A673 (cell line): Measurements from ENCODE around the gene SNTG2. TPM values are rescaled to one million over a fixed set of nuclear protein-coding genes. Genes with fewer than 3 reads are reported as not detected.
"Not testable (repeated sequence)": the region's sequence is repeated elsewhere in the genome, so short reads cannot be mapped to it uniquely, and the experiment has no call there.

ENCODE experiments used
- BruUV-seq: library from RNA; stranded (reverse); fragments of 400-500 nt; replicated peaks from 2 replicates; lab custom pipeline; 2021; lab: Mats Ljungman, UMichigan
- CTCF ChIA-PET: fragments of 300-600 bp; sonication (Branson Sonifier 250); formaldehyde crosslinking; loops from one replicate; lab custom pipeline; 2022; ENCODE audit warnings: antibody characterized with exemption; lab: Charles Lee
- POLR2A ChIA-PET: fragments of 300-600 bp; sonication (Branson Sonifier 250); formaldehyde crosslinking; loops from one replicate; lab custom pipeline; 2022; ENCODE audit warnings: antibody characterized with exemption; ENCODE audit not compliant: low non-redundant PET; lab: Charles Lee
- DNase-seq: peaks from one replicate; pipeline ENCODE4 v3.0.0-alpha.2; 2015; ENCODE audit warnings: low spot score
- H3K27ac ChIP-seq: fragments of 200-600 bp; sonication (generic); 2 replicates; pipeline ENCODE4 v1.5.1; 2016; ENCODE audit warnings: mixed run types, low read depth, mild to moderate bottlenecking, mixed read lengths, antibody characterized with exemption, low read length; ENCODE audit not compliant: poor library complexity, severe bottlenecking
- H3K27me3 ChIP-seq: fragments of 200-600 bp; sonication (generic); replicated peaks from 2 replicates; pipeline ENCODE4 v1.6.1; 2017; ENCODE audit warnings: mixed run types, low read depth, mild to moderate bottlenecking, mixed read lengths, antibody characterized with exemption, low read length; ENCODE audit not compliant: insufficient read depth, poor library complexity
- H3K36me3 ChIP-seq: fragments of 200-600 bp; sonication (generic); 2 replicates; pipeline ENCODE4 v1.6.1; 2016; ENCODE audit warnings: mixed run types, mild to moderate bottlenecking, mixed read lengths, antibody characterized with exemption, low read length; ENCODE audit not compliant: insufficient read depth, poor library complexity, severe bottlenecking
- H3K4me1 ChIP-seq: fragments of 200-600 bp; sonication (generic); 2 replicates; pipeline ENCODE4 v1.6.1; 2017; ENCODE audit warnings: mixed run types, mild to moderate bottlenecking, mixed read lengths, antibody characterized with exemption, low read length; ENCODE audit not compliant: insufficient read depth, poor library complexity, severe bottlenecking
- H3K4me3 ChIP-seq: fragments of 200-600 bp; sonication (generic); 2 replicates; pipeline ENCODE4 v1.5.1; 2016; ENCODE audit warnings: low read depth, mixed run types, mild to moderate bottlenecking, mixed read lengths, low read length; ENCODE audit not compliant: poor library complexity, severe bottlenecking
- H3K9me3 ChIP-seq: fragments of 200-600 bp; sonication (generic); 2 replicates; pipeline ENCODE4 v1.6.1; 2016; ENCODE audit warnings: mixed run types, low read depth, mild to moderate bottlenecking, mixed read lengths, antibody characterized with exemption, low read length; ENCODE audit not compliant: poor library complexity, severe bottlenecking
- CTCF ChIP-seq: fragments of 300-800, 200-600 bp; sonication (generic); conservative IDR thresholded peaks from 2 replicates; pipeline ENCODE4 v1.5.1; 2017; ENCODE audit warnings: low read depth, mild to moderate bottlenecking, antibody characterized with exemption, low read length, moderate library complexity, mixed read lengths
- EZH2 ChIP-seq: fragments of 200-600 bp; sonication (generic); IDR thresholded peaks from 2 replicates; pipeline ENCODE4 v1.6.1; 2017; ENCODE audit warnings: borderline replicate concordance, low read depth, mild to moderate bottlenecking, mixed read lengths, antibody characterized with exemption, low read length; ENCODE audit not compliant: poor library complexity, severe bottlenecking
- intact Hi-C: fragments of 100-400 bp; cut with micrococcal nuclease; formaldehyde crosslinking; loops from one replicate; pipeline ENCODE4 v1.10.0; 2022; ENCODE audit not compliant: unreplicated experiment
- total RNA-seq: library from RNA; stranded (reverse); gene quantifications from 2 replicates; pipeline ENCODE4 v1.2.3, GENCODE V29; 2021

SNTG2 gene
- total RNA-seq, 1 experiment from 2014 or later = 3.7 TPM

GRCh38 chr2:1101011-1101782, 150.5 kb downstream of the SNTG2 start:
- Histone ChIP-seq H3K9me3 (no peaks in the 10 kb centered on the region), H3K4me1 (no peaks in the 10 kb centered on the region), H3K4me3 (no peak overlapping the region), H3K27ac (no peak overlapping the region), H3K27me3 (no peaks in the 10 kb centered on the region), H3K36me3 (no peaks in the 10 kb centered on the region)
- no TSS peak for BruUV-seq
- DNase-seq = no peak
- TF ChIP-seq CTCF (no peak), EZH2 (no peak)
- ChIA-PET POLR2A (no interaction called here), CTCF (no interaction called here)
- intact Hi-C loops = no loop called here

GRCh38 chr2:1101982-1102590, 151.4 kb downstream of the SNTG2 start:
- no peaks in the 10 kb centered on the region for H3K4me1 ChIP-seq
- no peaks in the 10 kb centered on the region for H3K36me3 ChIP-seq
- no peaks in the 10 kb centered on the region for H3K27me3 ChIP-seq
- CTCF ChIA-PET = no interaction called here
- H3K27ac ChIP-seq = no peak overlapping the region
- H3K4me3 ChIP-seq = no peak overlapping the region
- POLR2A ChIA-PET = no interaction called here
- H3K9me3 ChIP-seq = no peaks in the 10 kb centered on the region
- TF ChIP-seq CTCF = no peak
- TF ChIP-seq EZH2 = no peak
- DNase-seq = no peak
- intact Hi-C loops = no loop called here
- BruUV-seq = no TSS peak

GRCh38 chr2:1104364-1104763, 153.7 kb downstream of the SNTG2 start:
- Histone ChIP-seq H3K27me3 (no peaks in the 10 kb centered on the region), H3K36me3 (no peaks in the 10 kb centered on the region), H3K4me1 (no peaks in the 10 kb centered on the region), H3K4me3 (no peak overlapping the region), H3K9me3 (no peaks in the 10 kb centered on the region), H3K27ac (no peak overlapping the region)
- intact Hi-C loops = no loop called here
- TF ChIP-seq EZH2 (no peak), CTCF (no peak)
- CTCF ChIA-PET = no interaction called here
- POLR2A ChIA-PET = interaction anchor here (0.6 kb wide), 1 partner anchor 1306 kb away, joined by 3 read pairs; no protein-coding TSS in a partner anchor
- BruUV-seq = no TSS peak
- DNase-seq = no peak

- H3K27me3 ChIP-seq, H3K27ac ChIP-seq, H3K9me3 ChIP-seq, H3K36me3 ChIP-seq, BruUV-seq, intact Hi-C loops, POLR2A ChIA-PET, DNase-seq, H3K4me1 ChIP-seq, CTCF ChIA-PET, H3K4me3 ChIP-seq: not testable (repeated sequence)
These were observed 155.7 kb downstream of the SNTG2 start for GRCh38 chr2:1106344-1106743.
